ENCODE data around the gene RPN2.

The RPN2 gene

GRCh38 chr20:37244572-37244957 lies 65.4 kb downstream of the RPN2 start:
- DNase-seq, result no peak

DNA sequence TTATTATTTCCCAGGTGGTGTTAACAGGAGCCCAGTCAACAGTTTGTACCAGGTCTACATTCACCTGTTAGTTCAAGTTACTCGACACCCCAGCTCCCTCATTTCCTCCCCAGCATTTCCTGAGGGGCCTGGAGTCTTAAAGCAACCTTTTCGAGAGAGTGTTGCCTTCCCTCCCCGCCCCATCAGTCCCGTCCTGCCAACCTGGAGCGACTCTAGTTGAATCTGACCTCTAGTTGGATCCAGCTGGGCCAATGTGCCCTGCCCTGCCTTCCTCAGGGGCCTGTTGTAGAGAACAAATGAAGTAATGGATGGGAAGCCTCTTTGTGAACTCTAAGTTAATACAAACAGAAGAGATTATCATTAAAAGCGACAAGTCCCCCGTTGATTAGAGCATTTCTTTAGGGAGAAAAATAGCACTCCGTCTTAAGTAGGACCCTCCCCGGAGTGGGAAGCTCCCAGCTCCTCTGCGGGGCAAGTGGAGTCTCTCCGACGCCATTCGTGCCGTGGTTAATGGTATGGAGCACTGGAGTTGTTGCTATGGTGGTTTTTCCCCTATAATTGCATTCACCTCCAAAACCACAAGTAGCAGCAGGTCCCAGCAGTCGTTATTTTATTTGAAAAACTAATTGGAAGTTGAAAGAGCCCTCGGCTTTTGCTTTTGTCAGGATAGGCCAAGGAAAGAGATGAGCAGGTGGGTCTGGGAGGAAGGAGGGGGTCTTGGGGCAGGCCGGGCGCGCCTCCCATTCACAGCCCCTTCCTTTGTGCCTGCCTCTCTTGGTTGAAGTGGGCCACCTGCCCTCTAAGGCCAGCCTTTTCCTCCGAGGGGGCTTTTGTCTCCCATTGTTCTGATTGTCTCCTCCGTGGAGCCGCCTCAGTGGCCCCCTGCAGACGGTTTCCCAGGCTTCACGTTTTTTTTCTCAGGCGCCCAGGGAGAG lies 66.4 kb downstream of the RPN2 start:
- DNase-seq, result peak; percentile 62

- DNase-seq, result no peak
Observed at GRCh38 chr20:37246736-37247135, 67.6 kb downstream of the RPN2 start.

DNA sequence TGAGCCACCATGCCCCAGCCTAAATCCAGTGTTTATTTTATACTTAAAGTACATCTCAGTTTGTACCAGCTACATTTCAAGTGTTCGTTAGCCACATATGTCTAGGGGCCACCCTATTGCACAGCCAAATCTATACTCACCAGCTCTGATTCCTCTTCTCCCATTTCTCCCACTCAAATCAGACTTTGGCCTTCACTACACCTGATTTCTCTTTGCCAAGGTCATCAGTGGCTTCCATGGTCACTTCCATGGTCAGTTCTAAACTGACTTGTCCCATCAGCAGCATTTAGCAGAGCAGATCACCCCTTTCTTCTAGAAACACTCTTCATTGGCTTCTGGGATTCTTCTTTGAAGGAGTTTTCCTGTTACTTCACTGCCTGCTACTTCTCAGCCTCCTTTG lies 68.4 kb downstream of the RPN2 start:
- no peak for DNase-seq

- no peak for DNase-seq
Observed at GRCh38 chr20:37249304-37249703, 70.2 kb downstream of the RPN2 start.

DNA sequence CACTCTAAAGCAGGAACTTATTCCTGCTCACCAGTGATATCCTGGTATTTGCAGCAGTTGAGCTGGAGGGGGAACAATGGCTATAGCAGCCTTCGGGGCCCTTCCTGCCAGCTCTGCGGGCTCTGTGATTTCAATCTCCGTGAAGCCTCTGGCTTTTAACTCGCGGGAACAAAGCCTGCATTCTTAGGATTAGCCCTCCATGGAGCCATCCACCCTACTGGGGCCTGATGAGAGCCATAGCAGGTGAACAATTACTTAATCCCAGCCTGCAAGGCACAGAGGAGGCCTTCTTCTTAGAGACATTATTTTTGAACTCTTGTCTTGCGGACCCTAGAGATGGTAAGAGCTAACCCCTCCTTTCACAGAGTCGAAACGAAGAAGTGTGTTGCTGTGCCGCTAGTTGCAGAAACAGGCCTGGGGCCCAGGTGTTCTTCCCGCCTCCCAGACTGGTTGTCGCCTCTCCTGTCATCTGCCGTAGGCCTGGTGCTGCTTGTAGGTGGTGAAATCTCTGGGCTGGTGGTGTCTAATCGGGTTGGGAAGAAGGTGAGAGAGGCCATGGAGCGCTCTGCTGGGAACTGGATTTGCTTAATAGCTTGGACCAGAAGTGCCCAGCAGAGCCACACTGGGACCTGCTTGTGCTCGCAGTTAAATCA lies 72.8 kb downstream of the RPN2 start:
- DNase-seq, result no peak

GRCh38 chr20:37253087-37253486 lies 74.0 kb downstream of the RPN2 start:
- DNase-seq, result no peak

DNA sequence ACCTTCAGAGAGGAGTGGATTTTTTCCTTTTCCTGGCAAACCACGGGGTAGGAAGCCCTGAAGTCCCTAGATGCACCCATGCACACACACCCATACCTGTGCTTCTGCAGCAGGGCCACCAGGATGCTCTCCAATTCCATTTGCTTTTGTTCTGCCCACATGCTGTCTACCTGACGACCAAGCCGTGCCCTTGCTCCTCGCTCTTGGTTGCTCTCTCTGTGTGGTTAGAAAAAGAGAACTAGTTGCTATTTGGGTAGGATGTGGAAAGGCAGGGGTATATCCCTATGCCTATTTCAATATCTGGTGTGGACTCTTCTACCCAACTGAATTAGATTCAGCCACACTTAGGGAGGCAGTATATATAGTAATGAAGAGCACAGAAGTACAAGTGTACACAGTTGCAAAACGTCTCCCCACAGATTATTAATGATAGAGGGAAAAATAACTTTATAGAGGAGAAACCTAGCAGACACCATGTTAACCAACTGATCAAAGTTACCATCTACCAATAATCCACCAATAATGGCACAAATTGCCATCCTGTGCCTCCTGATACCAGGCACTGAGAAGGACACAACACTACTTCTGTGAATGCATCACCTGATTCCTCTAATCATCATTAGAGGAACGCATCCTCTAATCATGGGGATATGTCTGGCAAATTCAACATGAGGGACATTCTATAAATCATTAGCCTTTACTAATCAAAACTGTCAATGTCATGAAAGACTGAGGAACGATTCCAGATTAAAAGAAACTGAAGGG lies 75.2 kb downstream of the RPN2 start:
- no peak for DNase-seq

- no peak for DNase-seq
Observed at GRCh38 chr20:37256286-37256685, 77.2 kb downstream of the RPN2 start.

- no peak for DNase-seq
Observed at GRCh38 chr20:37257530-37257929, 78.4 kb downstream of the RPN2 start.

GRCh38 chr20:37257988-37258387 lies 78.9 kb downstream of the RPN2 start:
- no peak for DNase-seq

- no peak for DNase-seq
Observed at GRCh38 chr20:37259031-37259430, 79.9 kb downstream of the RPN2 start.

GRCh38 chr20:37259865-37260264 lies 80.7 kb downstream of the RPN2 start:
- DNase-seq, result no peak

GRCh38 chr20:37260923-37261322 lies 81.8 kb downstream of the RPN2 start:
- DNase-seq, result no peak

DNA sequence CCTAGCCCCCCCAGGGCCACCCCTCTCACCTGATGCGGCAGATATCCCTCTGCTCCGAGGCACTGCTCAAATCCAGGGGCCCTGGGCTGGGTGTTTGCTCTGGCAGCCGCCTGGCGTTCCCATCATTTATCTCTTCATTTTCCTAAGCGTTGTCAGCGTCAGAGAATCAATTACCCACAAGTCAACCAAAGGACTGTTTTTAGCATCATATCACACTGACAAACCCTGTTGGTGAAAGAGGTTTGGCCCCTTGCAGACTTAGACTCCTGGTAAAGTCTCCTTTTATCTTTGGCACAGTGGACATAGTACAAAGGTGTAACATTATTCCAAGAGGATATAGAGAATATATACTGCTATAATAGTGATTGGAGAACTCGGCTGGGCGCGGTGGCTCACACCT lies 82.6 kb downstream of the RPN2 start, which contains the start of gene GHRH:
Gene GHRH, minus strand, starts transcription at position 101 of the 400 bp plus-strand sequence. CDS start 4,925 bp downstream, outside the sequence.
- DNase-seq, result no peak

GRCh38 chr20:37262505-37262904 lies 83.4 kb downstream of the RPN2 start:
- DNase-seq, result no peak

DNA sequence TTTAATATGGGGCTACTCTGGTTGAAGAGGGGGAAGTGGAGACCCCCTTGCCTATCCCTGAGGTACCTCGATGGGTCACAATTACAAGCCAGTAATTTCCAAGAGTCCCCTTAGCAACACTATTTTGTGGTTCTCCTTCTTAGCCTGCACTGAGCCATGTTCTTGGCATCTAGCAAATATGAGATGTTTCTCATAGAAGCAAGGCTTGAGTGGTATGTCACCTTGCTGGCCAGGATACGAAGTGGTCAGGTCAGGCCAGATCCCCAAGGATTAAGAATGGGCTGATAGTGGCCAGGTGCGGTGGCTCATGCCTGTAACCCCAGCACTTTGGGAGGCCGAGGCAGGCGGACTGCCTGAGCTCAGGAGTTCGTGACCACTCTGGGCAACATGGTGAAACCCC lies 84.6 kb downstream of the RPN2 start:
- DNase-seq, result no peak

GRCh38 chr20:37265152-37265551 lies 86.0 kb downstream of the RPN2 start:
- DNase-seq, result no peak

- DNase-seq, result no peak
Observed at GRCh38 chr20:37266940-37267666, 88.0 kb downstream of the RPN2 start.

DNA sequence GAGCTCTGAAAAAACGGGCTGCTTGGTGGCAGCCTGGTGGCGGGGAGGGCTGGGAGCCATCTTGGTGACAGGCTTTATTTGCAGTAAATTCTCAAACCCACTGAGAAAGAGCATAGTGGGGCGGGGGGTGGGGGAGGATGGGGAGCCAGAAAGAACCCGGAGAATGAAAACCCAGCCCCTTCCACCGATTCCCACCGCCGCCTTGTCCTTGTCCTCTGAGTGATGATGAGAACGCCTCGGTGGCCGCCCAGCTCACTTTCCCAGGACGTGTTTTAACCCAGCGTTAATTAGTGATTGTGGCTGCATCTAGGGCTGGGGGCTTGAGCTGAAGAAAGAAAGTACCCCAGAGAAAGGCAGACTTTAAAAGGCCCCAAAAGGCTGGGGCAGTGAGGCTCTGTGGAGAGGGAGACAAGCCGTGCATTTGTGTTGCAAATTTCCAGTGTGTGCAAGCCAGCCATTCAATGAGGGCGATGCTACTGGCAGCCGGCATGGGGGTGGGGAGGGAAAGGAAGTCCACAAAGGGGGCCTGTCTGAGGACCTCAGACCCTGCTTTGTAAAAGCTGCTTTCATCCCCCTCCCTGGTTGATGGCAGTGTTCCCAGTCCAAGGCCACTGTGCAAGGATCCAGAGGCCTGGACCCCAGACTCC lies 88.7 kb downstream of the RPN2 start:
- no peak for DNase-seq

DNA sequence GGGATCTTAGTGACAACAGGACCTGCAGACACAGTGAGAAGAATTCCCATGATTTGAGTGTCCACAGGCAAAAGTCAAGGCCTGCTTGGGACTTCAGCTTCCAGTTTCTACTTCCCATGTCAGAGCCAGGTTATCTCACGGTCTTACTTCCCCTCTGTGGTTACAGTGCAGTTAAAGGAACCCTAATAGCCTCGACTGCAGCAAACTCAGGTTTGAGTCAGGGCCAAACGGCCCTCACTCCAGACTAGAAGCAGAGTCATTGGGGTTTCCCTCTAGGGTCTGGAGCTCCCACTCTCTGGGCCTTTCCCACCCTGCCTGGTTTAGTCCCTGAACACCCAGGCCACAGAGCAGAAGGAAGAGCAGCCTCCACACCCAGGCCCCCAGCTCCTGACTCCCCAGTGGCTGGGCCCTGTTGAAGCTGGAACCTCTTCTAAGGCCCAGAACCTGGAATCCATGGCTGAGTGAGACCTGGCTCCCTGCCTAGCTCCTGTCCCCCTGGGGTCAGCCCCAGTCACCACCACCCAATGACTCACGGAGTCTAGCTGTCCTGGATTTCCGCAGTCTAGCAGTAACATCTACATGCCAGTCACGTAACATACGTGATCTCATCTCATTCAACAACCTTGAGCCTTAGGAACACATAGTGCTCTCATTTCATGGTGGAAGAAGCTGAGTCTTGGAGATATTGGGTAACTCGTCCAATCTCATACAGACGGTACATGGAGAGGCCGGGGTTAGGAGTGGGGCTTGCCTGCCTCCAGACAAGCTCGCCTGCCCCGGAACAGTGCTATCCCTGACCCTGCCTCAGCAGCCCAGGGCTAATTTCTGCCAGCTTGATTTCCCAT lies 91.7 kb downstream of the RPN2 start:
- DNase-seq, result no peak
